Measurements from ENCODE around the gene PEAR1.

Gene PEAR1

GRCh38 chr1:156898971-156899664 lies 5.6 kb downstream of the PEAR1 start:
- DNase-seq (ENCODE audit: low read depth in 2 of 2, low spot score in 1 of 2), result no peak

- no peak for DNase-seq (ENCODE audit: low read depth in 2 of 2, low spot score in 1 of 2)
Observed at GRCh38 chr1:156899956-156900718, 6.6 kb downstream of the PEAR1 start.

DNA sequence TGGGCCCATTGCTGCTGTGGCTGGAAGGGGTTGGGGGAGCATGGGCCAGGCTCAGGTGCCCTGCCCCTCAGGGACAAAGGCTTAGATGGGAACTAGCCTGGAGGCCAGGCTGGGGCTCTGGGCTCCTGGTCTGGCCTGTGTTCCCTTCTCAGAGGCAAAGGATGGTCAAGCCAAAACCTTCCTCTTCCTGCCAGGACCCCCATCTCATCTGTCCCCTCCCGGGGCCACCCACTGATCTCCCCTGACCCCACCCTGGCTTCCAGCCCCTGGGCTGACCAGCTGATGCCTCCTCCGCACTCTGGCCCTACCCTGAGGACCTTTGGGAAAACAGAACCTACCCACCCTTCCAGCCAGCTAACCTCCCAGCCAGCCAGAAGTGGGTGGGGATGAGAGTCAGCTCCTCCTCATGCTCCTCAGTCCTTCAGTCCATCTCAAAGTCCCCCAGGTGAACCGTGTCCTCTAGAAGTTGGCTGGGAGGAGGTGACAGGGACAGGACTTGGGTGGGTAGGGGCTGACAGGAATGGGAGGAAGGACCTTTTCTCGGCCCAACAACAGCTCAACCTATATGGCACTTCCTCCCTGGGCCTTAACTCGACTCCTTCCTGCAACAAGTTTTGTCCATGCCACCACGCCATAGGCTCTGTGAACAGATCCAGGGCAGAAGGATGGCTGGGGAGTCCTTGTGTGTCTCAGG lies 7.5 kb downstream of the PEAR1 start:
- no peak for DNase-seq (ENCODE audit: low read depth in 2 of 2, low spot score in 1 of 2)

DNA sequence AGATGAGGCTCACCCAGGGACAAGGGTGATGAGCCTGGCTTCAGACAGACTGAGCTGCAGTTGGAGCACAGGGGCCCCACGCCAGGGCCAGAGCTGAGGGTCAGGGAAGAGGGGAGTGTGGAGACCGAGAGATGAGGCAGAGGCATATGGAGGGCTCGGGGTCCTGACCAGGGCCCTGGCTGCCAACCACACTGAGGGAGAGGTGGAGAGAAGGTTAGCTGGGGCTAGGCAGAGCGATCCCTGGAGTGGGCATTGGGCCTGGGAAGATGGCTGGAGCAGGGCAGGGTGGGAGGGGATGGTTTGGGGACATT lies 8.0 kb downstream of the PEAR1 start:
- DNase-seq (ENCODE audit: low read depth in 2 of 2, low spot score in 1 of 2), result no peak

DNA sequence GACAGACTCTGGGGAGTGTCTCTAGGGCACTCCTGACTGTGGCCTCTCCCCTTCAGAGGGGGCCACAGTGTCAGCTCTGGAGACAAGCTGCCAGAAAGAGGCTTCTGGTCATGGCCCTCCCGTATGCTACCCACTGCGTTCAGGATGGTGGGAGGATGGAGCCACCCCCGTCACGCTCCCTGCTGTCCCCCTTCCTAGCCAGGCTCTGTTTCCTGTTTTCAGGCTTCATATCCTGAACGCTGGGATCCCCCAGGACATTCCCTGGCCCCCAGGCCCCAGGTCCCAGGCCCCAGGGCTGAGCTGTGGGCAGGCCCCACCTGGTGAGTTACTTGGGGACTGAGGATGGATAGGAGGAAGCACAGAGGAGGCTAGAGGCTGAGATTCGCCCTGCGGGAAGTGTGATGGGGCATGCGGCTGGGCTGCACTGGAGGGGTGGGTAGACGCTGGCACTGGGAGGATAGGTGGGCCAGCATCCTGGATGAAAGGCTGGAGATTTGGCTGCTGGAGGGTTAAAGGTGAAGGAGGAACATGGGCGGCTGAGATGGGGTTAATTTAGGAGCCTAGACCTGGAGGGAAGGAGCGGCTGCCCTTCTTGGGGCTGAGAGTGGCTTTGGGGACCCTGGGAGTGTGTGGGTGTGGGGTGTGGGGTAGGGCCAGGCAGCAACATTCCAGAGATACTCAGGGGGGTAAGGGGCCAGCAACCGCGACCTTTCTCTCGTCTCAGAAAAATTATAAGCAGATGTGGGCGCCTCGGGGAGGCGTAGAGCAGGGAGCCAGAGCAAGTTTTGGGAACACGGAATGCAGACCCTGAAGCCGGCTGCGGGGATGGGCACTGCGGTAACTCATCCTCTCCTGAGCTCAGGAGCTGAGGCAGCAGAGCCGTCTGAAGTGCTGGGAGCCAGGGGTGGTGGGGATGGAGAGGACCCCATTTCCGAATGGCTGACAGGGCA lies 8.7 kb downstream of the PEAR1 start:
- no peak for DNase-seq (ENCODE audit: low read depth in 2 of 2, low spot score in 1 of 2)

GRCh38 chr1:156903328-156904091 lies 10.0 kb downstream of the PEAR1 start:
- DNase-seq (ENCODE audit: low read depth in 2 of 2, low spot score in 1 of 2), result no peak

GRCh38 chr1:156904187-156904959 lies 10.9 kb downstream of the PEAR1 start:
- DNase-seq (ENCODE audit: low read depth in 2 of 2, low spot score in 1 of 2), result no peak

DNA sequence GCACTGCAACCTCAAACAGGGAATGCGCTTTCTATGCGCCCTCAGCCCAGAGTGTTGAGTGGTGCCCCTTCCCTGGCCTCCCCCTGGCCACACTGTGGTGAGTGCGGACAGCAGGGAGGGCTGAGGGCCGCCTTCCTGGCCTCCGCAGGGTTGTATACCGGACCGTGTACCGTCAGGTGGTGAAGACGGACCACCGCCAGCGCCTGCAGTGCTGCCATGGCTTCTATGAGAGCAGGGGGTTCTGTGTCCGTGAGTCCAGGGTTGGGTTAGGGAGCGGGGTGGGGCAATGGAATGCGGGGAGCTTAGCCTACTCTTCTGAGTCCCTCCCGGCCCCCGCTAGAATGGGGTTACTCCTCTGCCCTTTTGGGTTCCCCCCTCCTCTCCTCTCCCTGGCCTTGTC lies 11.7 kb downstream of the PEAR1 start:
- no peak for DNase-seq (ENCODE audit: low read depth in 2 of 2, low spot score in 1 of 2)

DNA sequence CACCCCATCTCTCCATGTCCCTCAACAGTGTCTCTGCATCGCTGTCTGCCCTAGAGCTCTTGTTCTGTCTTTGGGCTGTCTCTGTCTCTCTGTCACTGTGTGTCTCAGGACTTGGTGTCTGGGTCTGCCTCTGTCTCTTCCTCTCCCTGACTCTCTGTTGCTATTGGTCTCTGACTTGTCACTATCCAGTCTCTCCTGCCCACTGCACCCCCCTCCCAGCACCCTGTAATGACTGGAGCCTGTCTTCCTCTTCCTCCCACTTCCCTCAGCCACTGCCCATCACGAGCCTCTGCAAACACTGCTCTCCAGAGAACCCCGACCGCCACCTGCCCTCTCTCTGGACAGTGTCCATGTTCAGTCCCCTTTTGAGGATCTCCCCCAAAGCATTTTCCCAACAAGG lies 12.1 kb downstream of the PEAR1 start:
- DNase-seq (ENCODE audit: low read depth in 2 of 2, low spot score in 1 of 2), result no peak

DNA sequence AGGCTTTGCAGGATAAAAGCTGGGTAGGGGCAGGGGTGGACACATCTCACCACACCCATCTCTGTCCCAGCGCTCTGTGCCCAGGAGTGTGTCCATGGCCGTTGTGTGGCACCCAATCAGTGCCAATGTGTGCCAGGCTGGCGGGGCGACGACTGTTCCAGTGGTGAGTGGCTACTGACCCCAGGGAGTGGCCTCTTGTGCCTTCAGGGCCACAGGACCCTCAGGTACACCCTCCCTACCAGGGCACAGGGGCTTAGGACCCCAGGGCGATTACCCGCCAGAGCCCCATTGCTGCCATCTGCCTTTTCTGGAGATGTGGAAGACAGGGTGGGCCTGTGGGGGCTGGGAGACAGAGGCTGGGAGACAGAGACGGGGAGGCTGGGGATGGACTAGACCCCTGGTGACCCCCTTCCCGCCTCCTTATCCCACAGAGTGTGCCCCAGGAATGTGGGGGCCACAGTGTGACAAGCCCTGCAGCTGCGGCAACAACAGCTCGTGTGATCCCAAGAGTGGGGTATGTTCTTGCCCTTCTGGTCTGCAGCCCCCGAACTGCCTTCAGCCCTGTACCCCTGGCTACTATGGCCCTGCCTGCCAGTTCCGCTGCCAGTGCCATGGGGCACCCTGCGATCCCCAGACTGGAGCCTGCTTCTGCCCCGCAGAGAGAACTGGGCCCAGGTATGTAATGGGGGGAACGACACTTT lies 12.8 kb downstream of the PEAR1 start:
- DNase-seq (ENCODE audit: low read depth in 2 of 2, low spot score in 1 of 2), result no peak

GRCh38 chr1:156908541-156908940 lies 15.0 kb downstream of the PEAR1 start:
- no peak for DNase-seq (ENCODE audit: low read depth in 2 of 2, low spot score in 1 of 2)

GRCh38 chr1:156908955-156909354 lies 15.4 kb downstream of the PEAR1 start:
- DNase-seq (ENCODE audit: low read depth in 2 of 2, low spot score in 1 of 2), result no peak

- no peak for DNase-seq (ENCODE audit: low read depth in 2 of 2, low spot score in 1 of 2)
Observed at GRCh38 chr1:156909671-156910070, 16.2 kb downstream of the PEAR1 start.

DNA sequence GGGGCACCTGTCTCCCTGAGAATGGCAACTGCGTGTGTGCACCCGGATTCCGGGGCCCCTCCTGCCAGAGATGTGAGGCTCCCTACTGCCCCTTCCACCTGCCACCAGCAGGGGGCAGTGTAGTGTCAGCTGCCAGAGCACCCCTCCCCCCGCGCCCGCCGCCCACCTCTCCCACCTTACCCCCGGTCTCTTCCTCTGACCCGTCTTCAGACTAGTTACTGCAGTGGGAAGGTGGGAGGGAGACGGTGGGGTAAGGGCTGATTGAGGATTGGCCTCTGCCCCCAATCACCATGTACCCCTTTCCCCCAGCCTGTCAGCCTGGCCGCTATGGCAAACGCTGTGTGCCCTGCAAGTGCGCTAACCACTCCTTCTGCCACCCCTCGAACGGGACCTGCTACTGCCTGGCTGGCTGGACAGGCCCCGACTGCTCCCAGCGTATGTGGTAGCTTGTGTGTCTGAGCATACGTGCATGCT lies 16.8 kb downstream of the PEAR1 start:
- peak in 1 of 2 donors; percentile 31 for DNase-seq (ENCODE audit: low read depth in 2 of 2, low spot score in 1 of 2)

DNA sequence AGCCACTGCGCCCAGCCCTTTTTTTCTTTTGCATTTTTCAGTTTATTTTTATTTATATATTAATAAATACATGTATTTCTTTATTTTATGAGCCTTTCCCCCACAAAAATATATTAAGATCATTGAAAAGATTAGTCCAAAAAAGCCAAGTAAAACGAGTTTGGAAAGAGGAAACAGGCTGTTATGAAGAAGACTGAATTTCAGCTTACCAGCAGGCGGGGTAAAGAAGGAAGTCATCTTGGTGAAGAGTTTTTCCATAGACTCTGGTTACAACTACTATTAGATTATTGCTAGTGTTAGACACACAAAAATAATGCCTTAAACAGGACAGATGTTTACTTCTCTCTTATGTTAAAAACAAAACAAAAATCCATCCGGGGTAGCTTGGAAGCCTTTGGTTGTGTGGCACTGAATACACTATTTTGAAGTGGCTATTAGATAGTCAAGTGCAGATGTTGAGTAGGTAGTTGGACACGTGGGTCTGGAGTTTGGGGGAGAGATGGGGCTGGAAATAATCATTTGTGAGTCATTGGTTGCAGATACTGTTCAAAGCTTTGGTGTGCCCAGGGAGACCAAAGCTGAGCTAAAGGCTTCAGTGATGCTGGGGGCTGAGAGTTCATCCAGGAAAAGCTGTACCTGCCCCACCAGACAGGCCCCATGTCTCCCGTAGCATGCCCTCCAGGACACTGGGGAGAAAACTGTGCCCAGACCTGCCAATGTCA lies 18.2 kb downstream of the PEAR1 start:
- DNase-seq (ENCODE audit: low read depth in 2 of 2, low spot score in 1 of 2), result no peak

GRCh38 chr1:156912310-156912709 lies 18.8 kb downstream of the PEAR1 start:
- no peak for DNase-seq (ENCODE audit: low read depth in 2 of 2, low spot score in 1 of 2)

DNA sequence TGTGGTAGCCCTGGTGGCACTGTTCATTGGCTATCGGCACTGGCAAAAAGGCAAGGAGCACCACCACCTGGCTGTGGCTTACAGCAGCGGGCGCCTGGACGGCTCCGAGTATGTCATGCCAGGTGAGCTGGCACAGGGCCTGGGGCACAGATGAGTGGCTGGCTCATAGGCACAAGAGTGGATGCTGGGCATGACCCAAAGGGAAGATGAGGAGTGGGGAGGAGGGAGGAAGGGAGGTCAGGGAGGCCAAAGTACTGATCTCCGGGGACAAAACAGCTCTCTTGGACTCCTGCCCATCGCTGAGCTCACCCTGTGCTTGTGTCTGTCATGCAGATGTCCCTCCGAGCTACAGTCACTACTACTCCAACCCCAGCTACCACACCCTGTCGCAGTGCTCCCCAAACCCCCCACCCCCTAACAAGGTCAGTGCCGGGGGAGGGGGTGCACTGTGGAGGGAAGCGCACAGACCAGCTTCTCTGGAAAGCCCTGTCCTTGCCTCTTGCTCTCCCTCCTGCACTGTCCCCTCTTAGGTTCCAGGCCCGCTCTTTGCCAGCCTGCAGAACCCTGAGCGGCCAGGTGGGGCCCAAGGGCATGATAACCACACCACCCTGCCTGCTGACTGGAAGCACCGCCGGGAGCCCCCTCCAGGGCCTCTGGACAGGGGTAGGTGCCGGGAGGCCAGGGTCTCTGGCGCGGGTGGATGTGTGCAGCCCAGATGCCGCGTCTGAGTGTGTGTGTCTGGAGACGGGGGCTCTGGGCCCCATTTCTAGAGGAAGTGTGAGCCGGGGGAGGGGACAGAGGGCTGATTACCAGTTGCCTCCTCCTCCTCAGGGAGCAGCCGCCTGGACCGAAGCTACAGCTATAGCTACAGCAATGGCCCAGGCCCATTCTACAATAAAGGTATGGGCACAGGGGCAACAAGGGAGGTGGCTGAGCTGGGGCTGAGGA lies 19.6 kb downstream of the PEAR1 start:
- DNase-seq (ENCODE audit: low read depth in 2 of 2, low spot score in 1 of 2), result no peak

All from stimulated activated CD8-positive, alpha-beta memory T cell treated with anti-CD3 and anti-CD28 coated beads, Interleukin-4, amount 100 ng/mL, for 1 hour (primary cell).